ENCODE measurements around the gene RAB5B. TPM values are rescaled to one million over a fixed set of nuclear protein-coding genes. Genes with fewer than 3 reads are reported as not detected.

The RAB5B gene
- polyA plus RNA-seq = 10 to 100 TPM; 54.6 to 80.6 (median 76.9) TPM

- Mint-ChIP-seq H3K4me1 (peaks cover 16 to 25% of the 10 kb centered on the region in 2 donors), H3K27me3 (ENCODE audit: low read depth in 3 of 3) (no peaks in the 10 kb centered on the region), H3K27ac (no peak within 1 kb of the TSS), H3K36me3 (peaks cover 0 to 5% (median 3%) of the 10 kb centered on the region in 3 donors), H3K4me3 (no peak within 1 kb of the TSS), H3K9me3 (no peaks in the 10 kb centered on the region)
- DNase-seq = peak; percentile 98 to 99 (median 99)
Observed at GRCh38 chr12:55973599-55974307, at the start of gene RAB5B. Gene RAB5B (plus strand): TSS chr12:55974078. CDS start chr12:55986961, 12,883 bp downstream.

DNA sequence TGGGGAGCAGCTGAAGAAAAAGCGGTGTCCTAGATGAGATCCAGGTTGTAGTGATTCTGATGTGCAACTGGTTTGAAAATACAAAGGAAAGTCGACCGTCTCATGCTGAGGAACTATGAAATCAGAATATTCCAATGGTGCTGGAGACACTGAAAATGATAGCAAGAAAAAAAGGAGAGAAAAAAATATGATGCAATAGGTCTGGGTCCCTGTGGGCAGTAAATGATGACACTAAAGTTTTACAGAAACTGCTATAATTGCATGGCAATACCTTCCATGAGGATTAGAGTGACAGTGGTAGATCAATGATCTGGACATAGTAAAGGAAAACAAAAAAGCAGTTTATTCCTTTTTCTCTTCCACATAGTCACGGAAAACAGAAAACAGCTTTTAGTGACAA lies 48.5 kb upstream of the RAB5B start:
- peaks cover 8 to 15% (median 13%) of the 10 kb centered on the region in 3 donors for H3K27me3 Mint-ChIP-seq (ENCODE audit: low read depth in 3 of 3)
- H3K4me1 Mint-ChIP-seq = peaks cover 51 to 75% of the 10 kb centered on the region in 2 donors
- H3K36me3 Mint-ChIP-seq = peaks cover 3 to 4% (median 4%) of the 10 kb centered on the region in 3 donors
- peak overlapping the region; percentile 97 to 100 (median 98) for H3K4me3 Mint-ChIP-seq
- H3K9me3 Mint-ChIP-seq = no peaks in the 10 kb centered on the region
- H3K27ac Mint-ChIP-seq = peak overlapping the region; percentile 93 to 98 (median 97)
- no peak for DNase-seq

- Mint-ChIP-seq H3K36me3 (peaks cover 3 to 4% (median 4%) of the 10 kb centered on the region in 3 donors), H3K27ac (peak overlapping the region; percentile 93 to 98 (median 97)), H3K9me3 (no peaks in the 10 kb centered on the region), H3K27me3 (ENCODE audit: low read depth in 3 of 3) (peaks cover 9 to 14% (median 14%) of the 10 kb centered on the region in 3 donors), H3K4me3 (peak overlapping the region; percentile 97 to 100 (median 98)), H3K4me1 (peaks cover 56 to 77% of the 10 kb centered on the region in 2 donors)
- no peak for DNase-seq
Observed at GRCh38 chr12:55925870-55926737, 47.8 kb upstream of the RAB5B start.

- DNase-seq = peak; percentile 80 to 83 (median 82)
- H3K4me1 Mint-ChIP-seq = peaks cover 62 to 75% of the 10 kb centered on the region in 2 donors
- H3K27me3 Mint-ChIP-seq (ENCODE audit: low read depth in 3 of 3) = peaks cover 10 to 17% (median 14%) of the 10 kb centered on the region in 3 donors
- peaks cover 3 to 4% (median 4%) of the 10 kb centered on the region in 3 donors for H3K36me3 Mint-ChIP-seq
- no peaks in the 10 kb centered on the region for H3K9me3 Mint-ChIP-seq
- H3K4me3 Mint-ChIP-seq = peak overlapping the region; percentile 97 to 100 (median 98)
- H3K27ac Mint-ChIP-seq = peak overlapping the region; percentile 93 to 98 (median 97)
Observed at GRCh38 chr12:55926738-55927587, 46.9 kb upstream of the RAB5B start.

DNA sequence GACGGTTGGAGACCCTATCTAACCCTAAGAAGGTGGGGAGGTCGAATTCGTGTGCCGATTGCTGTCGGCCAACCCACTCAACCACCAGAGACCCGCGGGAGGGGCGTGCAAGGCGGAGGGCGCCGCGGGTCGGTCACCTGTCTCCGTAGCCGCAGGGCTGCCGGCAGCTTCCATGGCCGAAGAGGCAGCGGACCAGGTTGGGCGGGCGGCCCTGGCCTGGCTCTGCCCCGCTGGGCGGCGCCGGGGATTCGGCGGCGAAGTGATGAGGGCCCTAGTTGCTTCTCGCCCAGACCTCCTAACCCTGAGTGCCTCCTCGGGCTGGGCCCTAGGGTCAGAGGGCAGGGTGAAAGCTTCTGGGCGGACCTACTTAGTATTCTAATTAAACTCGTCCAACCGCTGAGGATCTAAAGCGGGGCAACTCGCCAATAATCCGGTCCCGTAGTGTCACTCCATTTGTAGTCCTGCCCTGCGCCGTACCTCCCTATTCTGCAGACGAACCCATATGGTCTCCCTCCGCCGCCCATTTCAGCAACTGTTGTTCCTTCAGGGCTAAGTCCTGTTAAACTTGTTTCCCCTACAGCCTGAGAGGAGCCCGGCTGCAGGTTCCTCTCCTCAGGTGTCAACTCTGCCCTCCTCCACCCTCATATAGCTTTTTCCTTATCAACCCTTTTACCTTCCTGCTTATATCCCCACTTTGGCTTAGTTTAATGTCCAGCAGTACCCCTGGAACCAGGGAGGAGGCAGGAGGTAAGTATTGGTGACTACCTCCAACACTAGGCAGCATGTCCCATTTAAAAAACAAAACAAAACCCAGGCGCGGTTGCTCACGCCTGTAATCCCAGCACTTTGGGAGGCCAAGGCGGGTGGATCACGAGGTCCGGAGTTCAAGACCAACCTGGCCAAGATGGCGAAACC lies 46.0 kb upstream of the RAB5B start, which contains the start of gene PYM1:
Gene PYM1, minus strand, starts transcription at position 307 of the 915 bp plus-strand sequence. Its CDS starts 133 bp downstream, at position 174.
- H3K9me3 Mint-ChIP-seq = no peaks in the 10 kb centered on the region
- H3K27ac Mint-ChIP-seq = peak within 1 kb of the TSS; percentile 93 to 99 (median 98)
- peak within 1 kb of the TSS; percentile 97 to 100 (median 99) for H3K4me3 Mint-ChIP-seq
- peaks cover 14 to 20% (median 18%) of the 10 kb centered on the region in 3 donors for H3K27me3 Mint-ChIP-seq (ENCODE audit: low read depth in 3 of 3)
- peaks cover 68 to 82% of the 10 kb centered on the region in 2 donors for H3K4me1 Mint-ChIP-seq
- peaks cover 0 to 4% (median 3%) of the 10 kb centered on the region in 3 donors for H3K36me3 Mint-ChIP-seq
- DNase-seq = peak; percentile 67 to 76 (median 68)

DNA sequence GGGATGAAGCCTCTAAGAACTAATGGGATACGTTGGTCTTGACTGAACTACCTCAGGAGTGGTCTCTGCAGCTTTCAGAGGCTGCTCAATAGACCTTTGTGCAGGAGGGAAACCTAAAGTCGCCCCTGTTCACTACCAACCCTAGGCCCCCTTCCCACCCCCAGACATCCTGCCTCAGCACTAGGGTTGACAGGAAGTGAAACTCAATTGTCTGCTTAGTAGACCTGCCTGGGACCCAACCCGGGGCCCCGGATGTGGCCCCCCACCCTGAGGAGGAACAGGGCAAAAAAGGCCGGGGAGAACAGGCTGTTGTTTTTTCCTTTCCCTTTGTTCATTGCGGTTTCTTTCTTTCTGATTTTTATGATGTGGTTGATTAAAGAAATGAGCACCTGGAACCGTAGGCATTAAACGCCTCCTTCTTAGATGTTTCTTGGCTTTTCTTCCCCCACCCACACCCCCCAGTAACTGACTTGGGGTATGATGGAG lies 44.5 kb upstream of the RAB5B start:
- H3K36me3 Mint-ChIP-seq = peaks cover 0 to 4% (median 0%) of the 10 kb centered on the region in 3 donors
- H3K27me3 Mint-ChIP-seq (ENCODE audit: low read depth in 3 of 3) = peaks cover 14 to 18% (median 17%) of the 10 kb centered on the region in 3 donors
- H3K9me3 Mint-ChIP-seq = no peaks in the 10 kb centered on the region
- DNase-seq = peak; percentile 61 to 66 (median 63)
- H3K4me1 Mint-ChIP-seq = peaks cover 74 to 87% of the 10 kb centered on the region in 2 donors
- peak overlapping the region; percentile 93 to 99 (median 98) for H3K27ac Mint-ChIP-seq
- peak overlapping the region; percentile 96 to 100 (median 99) for H3K4me3 Mint-ChIP-seq

- Mint-ChIP-seq H3K4me3 (peak within 1 kb of the TSS; percentile 96 to 100 (median 99)), H3K27me3 (ENCODE audit: low read depth in 3 of 3) (peaks cover 14 to 18% (median 17%) of the 10 kb centered on the region in 3 donors), H3K27ac (peak within 1 kb of the TSS; percentile 93 to 99 (median 98)), H3K36me3 (peaks cover 0 to 4% (median 0%) of the 10 kb centered on the region in 3 donors), H3K4me1 (peaks cover 63 to 74% of the 10 kb centered on the region in 2 donors), H3K9me3 (no peaks in the 10 kb centered on the region)
- peak; percentile 28 to 41 (median 41) for DNase-seq
Observed at GRCh38 chr12:55930771-55931316, 43.0 kb upstream of the RAB5B start, which contains the start of gene DGKA. Gene DGKA (plus strand): TSS chr12:55931162. CDS start chr12:55936504, 5,342 bp downstream.

DNA sequence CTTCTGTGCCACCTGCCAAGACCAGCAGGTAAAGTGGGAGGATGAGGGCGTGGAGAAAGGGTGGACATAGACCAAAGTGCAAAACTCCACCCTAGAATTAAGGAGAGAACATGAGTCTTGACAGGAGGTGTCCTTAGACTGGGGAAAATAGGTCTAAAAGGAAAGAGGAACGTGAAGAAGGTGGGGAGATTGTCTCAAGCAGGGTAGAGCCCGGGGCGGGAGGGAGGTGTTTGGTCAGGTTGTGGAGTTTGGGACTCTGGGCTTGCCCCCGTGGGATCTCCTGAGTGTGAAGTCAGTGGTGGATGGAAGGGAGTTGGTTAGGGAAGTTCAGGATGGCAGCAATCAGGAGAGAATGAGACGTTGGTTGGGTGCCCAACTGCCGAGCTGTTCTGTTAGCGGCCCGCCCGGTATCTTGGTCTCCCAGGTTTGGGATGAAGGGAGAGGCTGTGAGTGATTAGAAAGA lies 42.5 kb upstream of the RAB5B start:
- H3K27ac Mint-ChIP-seq = peak overlapping the region; percentile 93 to 99 (median 98)
- H3K4me3 Mint-ChIP-seq = peak overlapping the region; percentile 96 to 100 (median 99)
- DNase-seq = no peak
- peaks cover 0 to 4% (median 0%) of the 10 kb centered on the region in 3 donors for H3K36me3 Mint-ChIP-seq
- H3K4me1 Mint-ChIP-seq = peaks cover 61 to 69% of the 10 kb centered on the region in 2 donors
- peaks cover 15 to 18% (median 15%) of the 10 kb centered on the region in 3 donors for H3K27me3 Mint-ChIP-seq (ENCODE audit: low read depth in 3 of 3)
- H3K9me3 Mint-ChIP-seq = no peaks in the 10 kb centered on the region

GRCh38 chr12:55931780-55932550 lies 41.9 kb upstream of the RAB5B start:
- peak; percentile 37 to 46 (median 45) for DNase-seq
- Mint-ChIP-seq H3K4me1 (peaks cover 56 to 63% of the 10 kb centered on the region in 2 donors), H3K9me3 (no peaks in the 10 kb centered on the region), H3K27ac (peak overlapping the region; percentile 93 to 99 (median 98)), H3K4me3 (peak overlapping the region; percentile 96 to 100 (median 99)), H3K36me3 (peaks cover under 1 to 3% (median 2%) of the 10 kb centered on the region in 3 donors), H3K27me3 (ENCODE audit: low read depth in 3 of 3) (peaks cover 12 to 13% (median 12%) of the 10 kb centered on the region in 3 donors)

- Mint-ChIP-seq H3K4me1 (peaks cover 56 to 59% of the 10 kb centered on the region in 2 donors), H3K9me3 (no peaks in the 10 kb centered on the region), H3K4me3 (peak overlapping the region; percentile 96 to 100 (median 99)), H3K27ac (peak overlapping the region; percentile 93 to 99 (median 98)), H3K36me3 (peaks cover 4 to 7% (median 6%) of the 10 kb centered on the region in 3 donors), H3K27me3 (ENCODE audit: low read depth in 3 of 3) (peaks cover 7 to 11% (median 7%) of the 10 kb centered on the region in 3 donors)
- DNase-seq = peak; percentile 39 to 57 (median 51)
Observed at GRCh38 chr12:55932551-55932910, 41.3 kb upstream of the RAB5B start.
